Neural cell (in vitro differentiated cells): Measurements from ENCODE around the gene ATP6V0E2.
A peak's percentile ranks its signal among the peaks of the same experiment; 100 is the strongest.

Source experiments
- EP300 ChIP-seq: fragments of 450-650 bp; conservative IDR thresholded peaks from 2 replicates; pipeline ENCODE4 v1.6.1; 2014; ENCODE audit warnings: antibody characterized with exemption, mild to moderate bottlenecking, moderate library complexity; ENCODE audit not compliant: poor library complexity, severe bottlenecking
- EZH2 ChIP-seq: fragments of 200-600, 300-800 bp; shearing (Covaris generic), sonication (generic); IDR thresholded peaks from 2 replicates; pipeline ENCODE4 v1.6.1; 2014; ENCODE audit warnings: antibody characterized with exemption, low read length, borderline replicate concordance, mild to moderate bottlenecking; ENCODE audit not compliant: insufficient read depth, poor library complexity, severe bottlenecking
- MXI1 ChIP-seq: fragments of 450-650 bp; conservative IDR thresholded peaks from 2 replicates; pipeline ENCODE4 v1.6.1; 2014; ENCODE audit warnings: antibody characterized with exemption, mild to moderate bottlenecking; ENCODE audit not compliant: poor library complexity, severe bottlenecking
- POLR2AphosphoS5 ChIP-seq: IDR thresholded peaks from 2 replicates; pipeline ENCODE4 v1.6.1; 2012
- RAD21 ChIP-seq: fragments of 450-650 bp; conservative IDR thresholded peaks from 2 replicates; pipeline ENCODE4 v1.6.1; 2014; ENCODE audit warnings: antibody characterized with exemption, mild to moderate bottlenecking, moderate library complexity
- TAF1 ChIP-seq: IDR thresholded peaks from 2 replicates; pipeline ENCODE4 v1.6.1; 2012; ENCODE audit warnings: low read depth
- TF ChIP-seq, protein P1 (sequence below): fragments of 450-650 bp; IDR thresholded peaks from 2 replicates; pipeline ENCODE4 v1.5.1; 2014; ENCODE audit warnings: antibody characterized with exemption, mild to moderate bottlenecking, moderate library complexity; ENCODE audit not compliant: poor library complexity, severe bottlenecking
- TF ChIP-seq, protein P2 (sequence below): IDR thresholded peaks from 2 replicates; pipeline ENCODE4 v1.6.1; 2012; ENCODE audit warnings: borderline replicate concordance

DNA sequence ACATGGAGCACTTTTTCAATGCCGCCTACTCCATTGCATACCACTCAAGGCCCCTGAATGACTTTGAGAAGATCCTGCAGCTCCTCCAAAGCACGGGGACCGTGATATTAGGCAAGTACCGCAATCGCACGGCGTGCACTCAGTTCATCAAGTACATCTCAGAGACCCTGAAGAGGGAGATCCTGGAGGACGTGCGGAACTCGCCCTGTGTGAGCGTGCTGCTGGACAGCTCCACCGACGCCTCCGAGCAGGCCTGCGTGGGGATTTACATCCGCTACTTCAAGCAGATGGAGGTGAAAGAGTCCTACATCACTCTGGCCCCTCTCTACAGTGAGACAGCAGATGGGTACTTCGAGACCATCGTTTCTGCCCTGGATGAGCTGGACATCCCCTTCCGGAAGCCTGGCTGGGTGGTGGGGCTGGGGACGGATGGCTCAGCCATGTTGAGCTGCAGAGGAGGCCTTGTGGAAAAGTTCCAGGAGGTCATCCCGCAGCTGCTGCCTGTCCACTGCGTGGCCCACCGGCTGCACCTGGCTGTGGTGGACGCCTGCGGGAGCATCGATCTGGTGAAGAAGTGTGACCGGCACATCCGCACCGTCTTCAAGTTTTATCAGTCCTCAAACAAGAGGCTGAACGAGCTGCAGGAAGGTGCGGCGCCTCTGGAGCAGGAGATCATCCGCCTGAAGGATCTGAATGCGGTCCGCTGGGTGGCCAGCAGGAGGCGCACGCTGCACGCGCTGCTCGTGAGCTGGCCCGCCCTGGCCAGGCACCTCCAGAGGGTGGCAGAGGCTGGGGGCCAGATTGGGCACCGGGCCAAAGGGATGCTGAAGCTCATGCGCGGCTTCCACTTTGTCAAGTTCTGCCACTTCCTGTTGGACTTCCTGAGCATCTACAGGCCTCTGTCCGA is 12.7 kb upstream of the ATP6V0E2 start:
- no peak for TF ChIP-seq TAF1
- TF ChIP-seq, protein P1, sequence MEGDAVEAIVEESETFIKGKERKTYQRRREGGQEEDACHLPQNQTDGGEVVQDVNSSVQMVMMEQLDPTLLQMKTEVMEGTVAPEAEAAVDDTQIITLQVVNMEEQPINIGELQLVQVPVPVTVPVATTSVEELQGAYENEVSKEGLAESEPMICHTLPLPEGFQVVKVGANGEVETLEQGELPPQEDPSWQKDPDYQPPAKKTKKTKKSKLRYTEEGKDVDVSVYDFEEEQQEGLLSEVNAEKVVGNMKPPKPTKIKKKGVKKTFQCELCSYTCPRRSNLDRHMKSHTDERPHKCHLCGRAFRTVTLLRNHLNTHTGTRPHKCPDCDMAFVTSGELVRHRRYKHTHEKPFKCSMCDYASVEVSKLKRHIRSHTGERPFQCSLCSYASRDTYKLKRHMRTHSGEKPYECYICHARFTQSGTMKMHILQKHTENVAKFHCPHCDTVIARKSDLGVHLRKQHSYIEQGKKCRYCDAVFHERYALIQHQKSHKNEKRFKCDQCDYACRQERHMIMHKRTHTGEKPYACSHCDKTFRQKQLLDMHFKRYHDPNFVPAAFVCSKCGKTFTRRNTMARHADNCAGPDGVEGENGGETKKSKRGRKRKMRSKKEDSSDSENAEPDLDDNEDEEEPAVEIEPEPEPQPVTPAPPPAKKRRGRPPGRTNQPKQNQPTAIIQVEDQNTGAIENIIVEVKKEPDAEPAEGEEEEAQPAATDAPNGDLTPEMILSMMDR = peak; percentile 37
- no peak for TF ChIP-seq EP300
- TF ChIP-seq, protein P2, sequence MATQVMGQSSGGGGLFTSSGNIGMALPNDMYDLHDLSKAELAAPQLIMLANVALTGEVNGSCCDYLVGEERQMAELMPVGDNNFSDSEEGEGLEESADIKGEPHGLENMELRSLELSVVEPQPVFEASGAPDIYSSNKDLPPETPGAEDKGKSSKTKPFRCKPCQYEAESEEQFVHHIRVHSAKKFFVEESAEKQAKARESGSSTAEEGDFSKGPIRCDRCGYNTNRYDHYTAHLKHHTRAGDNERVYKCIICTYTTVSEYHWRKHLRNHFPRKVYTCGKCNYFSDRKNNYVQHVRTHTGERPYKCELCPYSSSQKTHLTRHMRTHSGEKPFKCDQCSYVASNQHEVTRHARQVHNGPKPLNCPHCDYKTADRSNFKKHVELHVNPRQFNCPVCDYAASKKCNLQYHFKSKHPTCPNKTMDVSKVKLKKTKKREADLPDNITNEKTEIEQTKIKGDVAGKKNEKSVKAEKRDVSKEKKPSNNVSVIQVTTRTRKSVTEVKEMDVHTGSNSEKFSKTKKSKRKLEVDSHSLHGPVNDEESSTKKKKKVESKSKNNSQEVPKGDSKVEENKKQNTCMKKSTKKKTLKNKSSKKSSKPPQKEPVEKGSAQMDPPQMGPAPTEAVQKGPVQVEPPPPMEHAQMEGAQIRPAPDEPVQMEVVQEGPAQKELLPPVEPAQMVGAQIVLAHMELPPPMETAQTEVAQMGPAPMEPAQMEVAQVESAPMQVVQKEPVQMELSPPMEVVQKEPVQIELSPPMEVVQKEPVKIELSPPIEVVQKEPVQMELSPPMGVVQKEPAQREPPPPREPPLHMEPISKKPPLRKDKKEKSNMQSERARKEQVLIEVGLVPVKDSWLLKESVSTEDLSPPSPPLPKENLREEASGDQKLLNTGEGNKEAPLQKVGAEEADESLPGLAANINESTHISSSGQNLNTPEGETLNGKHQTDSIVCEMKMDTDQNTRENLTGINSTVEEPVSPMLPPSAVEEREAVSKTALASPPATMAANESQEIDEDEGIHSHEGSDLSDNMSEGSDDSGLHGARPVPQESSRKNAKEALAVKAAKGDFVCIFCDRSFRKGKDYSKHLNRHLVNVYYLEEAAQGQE = no peak
- TF ChIP-seq EZH2 = no peak
- no peak for TF ChIP-seq POLR2AphosphoS5
- peak; percentile 12 for TF ChIP-seq RAD21
- no peak for TF ChIP-seq MXI1
